H7 (cell line): Measurements from ENCODE around the gene SLC25A15. TPM values are rescaled to one million over a fixed set of nuclear protein-coding genes. Genes with fewer than 3 reads are reported as not detected.
"Not testable (repeated sequence)": the region's sequence is repeated elsewhere in the genome, so short reads cannot be mapped to it uniquely, and the experiment has no call there.

Source experiments
- DNase-seq: peaks from one replicate; pipeline ENCODE4 v3.0.0; 2012
- H3K27me3 ChIP-seq: 2 replicates; pipeline ENCODE4 v1.6.0; 2011; ENCODE audit warnings: mild to moderate bottlenecking, low read length; ENCODE audit not compliant: control insufficient read depth, insufficient read depth
- H3K36me3 ChIP-seq: replicated peaks from 2 replicates; pipeline ENCODE4 v1.5.1; 2011; ENCODE audit warnings: low read length; ENCODE audit not compliant: control insufficient read depth, insufficient read depth
- H3K4me3 ChIP-seq: 2 replicates; pipeline ENCODE4 v1.5.1; 2011; ENCODE audit warnings: low read depth, mild to moderate bottlenecking, control low read depth, low read length, moderate library complexity; ENCODE audit not compliant: insufficient read depth
- total RNA-seq: library from RNA; depleted of rRNA; stranded (reverse); fragments of >200 nt; shearing (Covaris generic); gene quantifications from 2 replicates; pipeline ENCODE4 v1.2.3, GENCODE V29; 2014

SLC25A15 gene
- total RNA-seq, 1 experiment from 2014 or later = 36.0 TPM

- Histone ChIP-seq H3K36me3 (no peaks in the 10 kb centered on the region), H3K4me3 (no peak overlapping the region), H3K27me3 (no peaks in the 10 kb centered on the region)
- DNase-seq = no peak
Measured at GRCh38 chr13:40776232-40776631, 13.2 kb upstream of the SLC25A15 start.

GRCh38 chr13:40776681-40777165 is 12.7 kb upstream of the SLC25A15 start:
- H3K27me3 ChIP-seq = no peaks in the 10 kb centered on the region
- H3K36me3 ChIP-seq = no peaks in the 10 kb centered on the region
- DNase-seq = no peak
- H3K4me3 ChIP-seq = no peak overlapping the region

- DNase-seq = peak; percentile 58
- Histone ChIP-seq H3K27me3 (no peaks in the 10 kb centered on the region), H3K36me3 (no peaks in the 10 kb centered on the region), H3K4me3 (no peak overlapping the region)
Measured at GRCh38 chr13:40777166-40777808, 12.1 kb upstream of the SLC25A15 start.

GRCh38 chr13:40777809-40778175 is 11.6 kb upstream of the SLC25A15 start:
- DNase-seq = no peak
- H3K4me3 ChIP-seq = no peak overlapping the region
- no peaks in the 10 kb centered on the region for H3K27me3 ChIP-seq
- no peaks in the 10 kb centered on the region for H3K36me3 ChIP-seq

GRCh38 chr13:40779049-40779448 is 10.4 kb upstream of the SLC25A15 start:
- H3K4me3 ChIP-seq = no peak overlapping the region
- DNase-seq = no peak
- no peaks in the 10 kb centered on the region for H3K36me3 ChIP-seq
- H3K27me3 ChIP-seq = no peaks in the 10 kb centered on the region

- H3K36me3 ChIP-seq = no peaks in the 10 kb centered on the region
- no peak overlapping the region for H3K4me3 ChIP-seq
- DNase-seq = no peak
- H3K27me3 ChIP-seq = no peaks in the 10 kb centered on the region
Measured at GRCh38 chr13:40779796-40780285, 9.6 kb upstream of the SLC25A15 start.

- Histone ChIP-seq H3K4me3 (no peak overlapping the region), H3K27me3 (no peaks in the 10 kb centered on the region), H3K36me3 (no peaks in the 10 kb centered on the region)
- DNase-seq = peak; percentile 37
Measured at GRCh38 chr13:40780822-40781401, 8.5 kb upstream of the SLC25A15 start.

- H3K27me3 ChIP-seq = no peaks in the 10 kb centered on the region
- DNase-seq = no peak
- H3K36me3 ChIP-seq = no peaks in the 10 kb centered on the region
- no peak overlapping the region for H3K4me3 ChIP-seq
Measured at GRCh38 chr13:40781717-40782116, 7.7 kb upstream of the SLC25A15 start.

GRCh38 chr13:40782971-40783370 is 6.4 kb upstream of the SLC25A15 start:
- H3K27me3 ChIP-seq, H3K4me3 ChIP-seq, DNase-seq, H3K36me3 ChIP-seq: not testable (repeated sequence)

GRCh38 chr13:40784540-40784939 is 4.9 kb upstream of the SLC25A15 start:
- Histone ChIP-seq H3K27me3 (no peaks in the 10 kb centered on the region), H3K4me3 (no peak overlapping the region), H3K36me3 (no peaks in the 10 kb centered on the region)
- no peak for DNase-seq

- DNase-seq = no peak
- no peak overlapping the region for H3K4me3 ChIP-seq
- no peaks in the 10 kb centered on the region for H3K36me3 ChIP-seq
- H3K27me3 ChIP-seq = no peaks in the 10 kb centered on the region
Measured at GRCh38 chr13:40786568-40786996, 2.8 kb upstream of the SLC25A15 start.

- Histone ChIP-seq H3K36me3 (no peaks in the 10 kb centered on the region), H3K4me3 (no peak overlapping the region), H3K27me3 (no peaks in the 10 kb centered on the region)
- no peak for DNase-seq
Measured at GRCh38 chr13:40787062-40787461, 2.3 kb upstream of the SLC25A15 start.

- H3K4me3 ChIP-seq = peak overlapping the region; percentile 67
- H3K27me3 ChIP-seq, DNase-seq, H3K36me3 ChIP-seq: not testable (repeated sequence)
Measured at GRCh38 chr13:40788540-40789274, 704 bp upstream of the SLC25A15 start.

GRCh38 chr13:40790154-40790616 is 774 bp downstream of the SLC25A15 start:
- Histone ChIP-seq H3K27me3 (no peaks in the 10 kb centered on the region), H3K4me3 (peak overlapping the region; percentile 67), H3K36me3 (peaks cover 1% of the 10 kb centered on the region)
- no peak for DNase-seq
